HepG2 (cell line): ENCODE results near the gene COLGALT1. TPM values are rescaled to one million over a fixed set of nuclear protein-coding genes. Genes with fewer than 3 reads are reported as not detected.

Experiments
- ATAC-seq: fragments of 200-7000 bp; cut with Tn5 transposase; 3 replicates; pipeline ENCODE4 v1.9.1; 2020; ENCODE audit warnings: mild to moderate bottlenecking, moderate library complexity
- BruUV-seq: library from RNA; stranded (reverse); fragments of 400-500 nt; replicated peaks from 2 replicates; lab custom pipeline; 2021; lab: Mats Ljungman, UMichigan
- CTCF ChIA-PET: fragments of 300-600 bp; formaldehyde crosslinking; extraction: SDS; loops from one replicate; lab custom pipeline; 2021; ENCODE audit warnings: low total read pairs, inconsistent platforms, low intra/inter-chr PET ratio; lab: Yijun Ruan, JAX
- POLR2A ChIA-PET: fragments of 350-600 bp; sonication (Branson Sonifier 250); formaldehyde crosslinking; loops from one replicate; lab custom pipeline; 2020; ENCODE audit warnings: antibody characterized with exemption, inconsistent platforms; lab: Yijun Ruan, JAX
- DNase-seq: peaks from one replicate; pipeline ENCODE4 v3.0.0-alpha.2; 2015; ENCODE audit warnings: low spot score
- FAIRE-seq: peaks from 3 replicates; lab custom pipeline; 2011; peaks lifted over from hg19 to GRCh38; lab: Jason Lieb, UNC
- H2AFZ ChIP-seq: one replicate; pipeline ENCODE4 v1.6.1; 2011; ENCODE audit warnings: low read length, inconsistent platforms
- H3K27ac ChIP-seq: fragments of 300-600 bp; 3 replicates; pipeline ENCODE4 v1.8.0; 2011; ENCODE audit warnings: mixed run types, mild to moderate bottlenecking, mixed read lengths, low read length, inconsistent platforms; ENCODE audit not compliant: insufficient read depth; ENCODE audit errors: extremely low read length
- H3K27me3 ChIP-seq, 2 experiments: fragments of 200-600 bp in 1 of 2; 2 replicates in 1 of 2; 3 replicates in 1 of 2; pipeline versions ENCODE4 v1.6.0 to v1.8.0; 2011; ENCODE audit warnings: low read length in 2 of 2, mild to moderate bottlenecking in 2 of 2, moderate library complexity in 2 of 2, inconsistent platforms in 1 of 2; ENCODE audit not compliant: insufficient read depth in 2 of 2, control insufficient read depth in 1 of 2
- H3K36me3 ChIP-seq, 2 experiments: fragments of 200-600 bp in 1 of 2; replicated peaks in 1 of 2; 2 replicates in 1 of 2; 3 replicates in 1 of 2; pipeline versions ENCODE4 v1.5.1 to v1.8.0; 2011; ENCODE audit warnings: low read length in 2 of 2, inconsistent platforms in 1 of 2; ENCODE audit not compliant: insufficient read depth in 2 of 2, control insufficient read depth in 1 of 2
- H3K4me1 ChIP-seq: 2 replicates; pipeline ENCODE4 v1.5.1; 2012; ENCODE audit warnings: low read length, inconsistent platforms; ENCODE audit not compliant: insufficient read depth
- H3K4me2 ChIP-seq: 2 replicates; pipeline ENCODE4 v1.6.0; 2011; ENCODE audit warnings: low read depth, low read length, inconsistent platforms
- H3K4me3 ChIP-seq, 3 experiments: fragments of 200-600 bp in 1 of 3; sonication (generic), shearing (Covaris generic) in 1 of 3; replicated peaks in 1 of 3; 2 replicates each; pipeline ENCODE4 v1.5.1; 2011 to 2016; ENCODE audit warnings: low read length in 3 of 3, inconsistent platforms in 2 of 3, low read depth in 2 of 3, mild to moderate bottlenecking in 2 of 3, control low read depth in 1 of 3, mixed read lengths in 1 of 3; ENCODE audit not compliant: insufficient read depth in 1 of 3
- H3K79me2 ChIP-seq: one replicate; pipeline ENCODE4 v1.6.1; 2011; ENCODE audit warnings: low read length, inconsistent platforms; ENCODE audit not compliant: insufficient read depth
- H3K9ac ChIP-seq: 2 replicates; pipeline ENCODE4 v1.6.0; 2011; ENCODE audit warnings: mild to moderate bottlenecking, low read depth, low read length, inconsistent platforms; ENCODE audit not compliant: insufficient read depth
- H3K9me3 ChIP-seq: 2 replicates; pipeline ENCODE4 v1.5.1; 2012; ENCODE audit warnings: mild to moderate bottlenecking, low read length
- H4K20me1 ChIP-seq: 2 replicates; pipeline ENCODE4 v1.6.0; 2011; ENCODE audit warnings: inconsistent platforms, mild to moderate bottlenecking, low read length, moderate library complexity; ENCODE audit not compliant: insufficient read depth
- DMAP1 ChIP-seq: IDR thresholded peaks from 2 replicates; pipeline ENCODE4 v1.6.1; 2016
- E2F5 ChIP-seq: sonication (generic); formaldehyde crosslinking; conservative IDR thresholded peaks from 2 replicates; pipeline ENCODE4 v1.4.0; 2020; ENCODE audit warnings: missing genetic modification reagents
- FOXA3 ChIP-seq: IDR thresholded peaks from 2 replicates; pipeline ENCODE4 v1.6.1; 2016; ENCODE audit warnings: missing genetic modification reagents, missing compliant biosample characterization
- HMG20B ChIP-seq: conservative IDR thresholded peaks from 2 replicates; pipeline ENCODE4 v1.6.1; 2016; ENCODE audit warnings: missing genetic modification reagents, missing compliant biosample characterization
- KDM4B ChIP-seq: sonication (generic); formaldehyde crosslinking; IDR thresholded peaks from 2 replicates; pipeline ENCODE4 v1.4.0; 2020; ENCODE audit warnings: missing genetic modification reagents
- RBM39 ChIP-seq: fragments of 200-400 bp; formaldehyde crosslinking; IDR thresholded peaks from one replicate; pipeline ENCODE4 v1.6.1; 2018; ENCODE audit warnings: antibody characterized with exemption, mild to moderate bottlenecking, low read depth, low read length; ENCODE audit not compliant: poor library complexity, severe bottlenecking
- SAFB2 ChIP-seq: sonication (generic); formaldehyde crosslinking; IDR thresholded peaks from 2 replicates; pipeline ENCODE4 v1.5.1; 2020; ENCODE audit warnings: missing genetic modification reagents, low read depth, mild to moderate bottlenecking, borderline replicate concordance
- SP4 ChIP-seq: sonication (generic); formaldehyde crosslinking; IDR thresholded peaks from 2 replicates; pipeline ENCODE4 v1.8.1; 2023; ENCODE audit warnings: mild to moderate bottlenecking, missing genetic modification reagents
- SPEN ChIP-seq: sonication (generic); formaldehyde crosslinking; IDR thresholded peaks from 2 replicates; pipeline ENCODE4 v1.5.1; 2020; ENCODE audit warnings: low read depth, mild to moderate bottlenecking, missing genetic modification reagents
- TARDBP ChIP-seq: sonication (generic); formaldehyde crosslinking; IDR thresholded peaks from 2 replicates; pipeline ENCODE4 v1.8.0; 2022; ENCODE audit warnings: mild to moderate bottlenecking, missing genetic modification reagents
- ZKSCAN8 ChIP-seq: IDR thresholded peaks from 2 replicates; pipeline ENCODE4 v1.6.1; 2016; ENCODE audit warnings: borderline replicate concordance, missing genetic modification reagents, missing compliant biosample characterization
- ZNF331 ChIP-seq: sonication (generic); formaldehyde crosslinking; IDR thresholded peaks from 2 replicates; pipeline ENCODE4 v1.4.0; 2020; ENCODE audit warnings: missing genetic modification reagents
- ZNF451 ChIP-seq: sonication (generic); formaldehyde crosslinking; IDR thresholded peaks from 2 replicates; pipeline ENCODE4 v1.5.0; 2020; ENCODE audit warnings: mild to moderate bottlenecking, missing genetic modification reagents
- ZNF563 ChIP-seq: sonication (generic); formaldehyde crosslinking; IDR thresholded peaks from 2 replicates; pipeline ENCODE4 v1.8.0; 2022; ENCODE audit warnings: mild to moderate bottlenecking, moderate library complexity, missing genetic modification reagents
- ZNF629 ChIP-seq: sonication (generic); formaldehyde crosslinking; conservative IDR thresholded peaks from 2 replicates; pipeline ENCODE4 v1.5.0; 2020; ENCODE audit warnings: missing genetic modification reagents
- ZNF7 ChIP-seq: IDR thresholded peaks from 2 replicates; pipeline ENCODE4 v1.6.1; 2016; ENCODE audit warnings: missing biosample characterization, missing genetic modification reagents
- ZNF773 ChIP-seq: sonication (generic); formaldehyde crosslinking; IDR thresholded peaks from 2 replicates; pipeline ENCODE4 v1.4.0; 2020; ENCODE audit warnings: missing genetic modification reagents, borderline replicate concordance
- ZNF800 ChIP-seq: sonication (generic); formaldehyde crosslinking; IDR thresholded peaks from 2 replicates; pipeline ENCODE4 v1.4.0; 2020; ENCODE audit warnings: missing genetic modification reagents
- ZNF841 ChIP-seq: sonication (generic); formaldehyde crosslinking; IDR thresholded peaks from 2 replicates; pipeline ENCODE4 v1.8.1; 2023; ENCODE audit warnings: missing genetic modification reagents, borderline replicate concordance
- ZSCAN29 ChIP-seq: sonication (generic); formaldehyde crosslinking; conservative IDR thresholded peaks from 2 replicates; pipeline ENCODE4 v1.4.0; 2020; ENCODE audit warnings: mild to moderate bottlenecking, missing genetic modification reagents
- WGBS: methylation state at CpG from one replicate; pipeline ENCODE4 v1.1.6; 2017; ENCODE audit warnings: low lambda C conversion rate; 5-methylcytosine and 5-hydroxymethylcytosine counted together
- in situ Hi-C: cut with HindIII; loops from 2 replicates; pipeline ENCODE4 v1.10.0; 2017; ENCODE audit warnings: low pct_unique_long_range_greater_than_20kb; ENCODE audit not compliant: extremely low pct_ligation_motif_present
- intact Hi-C: fragments of 100-400 bp; cut with micrococcal nuclease; formaldehyde crosslinking; loops from one replicate; pipeline ENCODE4 v1.10.0; 2022; ENCODE audit not compliant: unreplicated experiment
- polyA plus RNA-seq, 8 experiments: library from polyadenylated mRNA; depleted of rRNA in 3 of 8; stranded (reverse) in 7 of 8; unstranded in 1 of 8; fragments of >200 nt; fragmentation: Illumina TruSeq in 4 of 8; extraction: Trizol in 4 of 8; gene quantifications; 2 replicates each; pipeline versions ENCODE4 v1.2.1 to v1.2.3, GENCODE V29; 2011 to 2016; ENCODE audit warnings: low read depth in 4 of 8, missing spikeins in 1 of 8, mixed read lengths in 1 of 8; ENCODE audit not compliant: insufficient read depth in 1 of 8
- total RNA-seq, 5 experiments: library from RNA; depleted of rRNA; stranded (reverse); fragments of >200 nt; fragmentation: Illumina TruSeq; extraction: Trizol; gene quantifications; 2 replicates each; pipeline ENCODE4 v1.2.3, GENCODE V29; 2016; ENCODE audit warnings: low read depth in 1 of 5

COLGALT1 gene
- total and polyA plus RNA-seq, 2 of the 13 experiments (the other 11 are each of a cell fraction or from before 2014, with no cell fraction given) = 58.0 to 211 TPM

- ChIA-PET POLR2A (interaction anchor here (1.6 kb wide), 1 partner anchor 28 kb away, joined by 6 read pairs; the partner anchor contains the start of gene PGLS), CTCF (no interaction called here)
- peak overlapping the region; percentile 47 to 71 (median 56) for H3K4me3 ChIP-seq
- no peak overlapping the region for H2AFZ ChIP-seq
- peaks cover 19% of the 10 kb centered on the region for H3K4me1 ChIP-seq
- peak; percentile 86 for ATAC-seq
- no peaks in the 10 kb centered on the region for H3K79me2 ChIP-seq
- 1% methylated on average over 50 of the region's 82 CpGs for WGBS
- peak; percentile 51 for FAIRE-seq
- H3K9ac ChIP-seq = 0 out of 2 replicates have a peak overlapping the region, but pooled peaks have one; percentile 22
- H3K27ac ChIP-seq = no peak overlapping the region
- peak overlapping the region; percentile 79 for H3K4me2 ChIP-seq
- no peaks in the 10 kb centered on the region for H3K9me3 ChIP-seq
- intact Hi-C loops (loop anchor here (1.0 kb wide), 1 partner anchor 35 kb away; no protein-coding TSS in a partner anchor), in situ Hi-C loops (no loop called here)
- peaks cover 0 to 23% of the 10 kb centered on the region in 2 experiments; a peak in 3 of 5 replicates for H3K27me3 ChIP-seq
- peak; percentile 85 for DNase-seq
- H4K20me1 ChIP-seq = no peaks in the 10 kb centered on the region
- H3K36me3 ChIP-seq = no peaks in the 10 kb centered on the region
- BruUV-seq = no TSS peak
- TF ChIP-seq DMAP1 (no peak), RBM39 (peak; percentile 28), ZNF7 (CRISPR knock-in tag) (no peak), FOXA3 (CRISPR knock-in tag) (no peak), SPEN (CRISPR knock-in tag) (peak; percentile 25; the same call in 1 of the 2 replicates), ZKSCAN8 (CRISPR knock-in tag) (0 out of 2 replicates have a peak, but pooled peaks have one; percentile 33), ZNF773 (CRISPR knock-in tag) (no peak), ZNF451 (CRISPR knock-in tag) (0 out of 2 replicates have a peak, but pooled peaks have one; percentile 70), SAFB2 (CRISPR knock-in tag) (no peak), ZSCAN29 (no peak), KDM4B (no peak), TARDBP (peak; percentile 62; the same call in 1 of the 2 replicates), HMG20B (CRISPR knock-in tag) (no peak), ZNF841 (CRISPR knock-in tag) (no peak), SP4 (peak; percentile 57; the same call in 1 of the 2 replicates), ZNF800 (CRISPR knock-in tag) (0 out of 2 replicates have a peak, but pooled peaks have one; percentile 56), E2F5 (CRISPR knock-in tag) (peak; percentile 82), ZNF629 (CRISPR knock-in tag) (0 out of 2 replicates have a peak, but pooled peaks have one; percentile 4), ZNF563 (CRISPR knock-in tag) (peak; percentile 66; the same call in 1 of the 2 replicates), ZNF331 (CRISPR knock-in tag) (0 out of 2 replicates have a peak, but pooled peaks have one; percentile 16)
Observed at GRCh38 chr19:17539238-17540117, 16.0 kb upstream of the COLGALT1 start.
